SK-N-MC (cell line): ENCODE results near the gene SLC26A5.

Experiments
- DNase-seq: peaks from one replicate; pipeline ENCODE4 v3.0.0-alpha.2; 2011; ENCODE audit warnings: low read depth, low spot score
- H3K27ac ChIP-seq: fragments of 200-600 bp; sonication (generic); 2 replicates; pipeline ENCODE4 v1.5.1; 2016; ENCODE audit warnings: mixed run types
- H3K36me3 ChIP-seq: fragments of 200-600 bp; sonication (generic); 2 replicates; pipeline ENCODE4 v1.6.1; 2017; ENCODE audit warnings: antibody characterized with exemption, low read length, mixed read lengths; ENCODE audit not compliant: insufficient read depth
- H3K4me3 ChIP-seq: fragments of 200-600 bp; sonication (generic); 2 replicates; pipeline ENCODE4 v1.5.1; 2016
- H3K9ac ChIP-seq: fragments of 200-600 bp; sonication (generic); 2 replicates; pipeline ENCODE4 v1.8.0; 2017; ENCODE audit warnings: mixed run types, mixed read lengths; ENCODE audit not compliant: insufficient read length
- H3K9me3 ChIP-seq: fragments of 200-600 bp; sonication (generic); 2 replicates; pipeline ENCODE4 v1.6.1; 2017; ENCODE audit warnings: low read depth, mild to moderate bottlenecking, antibody characterized with exemption, low read length, moderate library complexity, mixed read lengths
- EZH2 ChIP-seq: fragments of 200-600 bp; sonication (generic); IDR thresholded peaks from one replicate; pipeline ENCODE4 v1.6.1; 2017; ENCODE audit warnings: antibody characterized with exemption
- FOXP2 ChIP-seq: optimal IDR thresholded peaks from 2 replicates; pipeline ENCODE3; 2011; ENCODE audit warnings: mild to moderate bottlenecking, moderate library complexity; ENCODE audit not compliant: insufficient read depth; ENCODE audit errors: extremely low read length, control extremely low read depth
- POLR2AphosphoS5 ChIP-seq: IDR thresholded peaks from 2 replicates; pipeline ENCODE4 v1.6.1; 2012; ENCODE audit warnings: mild to moderate bottlenecking, low read depth, low read length, borderline replicate concordance

Gene SLC26A5

DNA sequence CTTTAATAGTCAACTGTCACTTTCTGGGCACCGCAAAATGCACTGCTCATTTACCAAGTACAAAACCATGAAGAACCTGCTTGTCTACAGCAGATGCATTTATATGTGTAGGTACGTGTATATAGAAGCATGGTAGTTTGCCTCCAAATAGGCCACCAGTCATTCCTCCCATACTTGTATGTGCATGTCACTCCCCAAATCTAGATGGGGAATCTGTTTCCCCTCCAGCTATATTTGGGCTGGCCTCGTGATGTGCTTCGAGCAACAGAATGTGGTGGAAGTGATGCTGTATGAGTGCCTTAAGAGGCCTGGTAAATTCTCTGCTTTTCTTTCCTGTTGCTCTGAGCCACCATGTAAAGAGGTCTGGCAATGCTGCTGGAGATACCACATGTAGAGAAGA lies 51.4 kb downstream of the SLC26A5 start:
- no peaks in the 10 kb centered on the region for H3K36me3 ChIP-seq
- TF ChIP-seq FOXP2, result no peak
- no peak for TF ChIP-seq POLR2AphosphoS5
- TF ChIP-seq EZH2, result no peak
- no peak overlapping the region for H3K27ac ChIP-seq
- H3K4me3 ChIP-seq, result no peak overlapping the region
- no peak for DNase-seq
- no peaks in the 10 kb centered on the region for H3K9me3 ChIP-seq
- no peak overlapping the region for H3K9ac ChIP-seq

DNA sequence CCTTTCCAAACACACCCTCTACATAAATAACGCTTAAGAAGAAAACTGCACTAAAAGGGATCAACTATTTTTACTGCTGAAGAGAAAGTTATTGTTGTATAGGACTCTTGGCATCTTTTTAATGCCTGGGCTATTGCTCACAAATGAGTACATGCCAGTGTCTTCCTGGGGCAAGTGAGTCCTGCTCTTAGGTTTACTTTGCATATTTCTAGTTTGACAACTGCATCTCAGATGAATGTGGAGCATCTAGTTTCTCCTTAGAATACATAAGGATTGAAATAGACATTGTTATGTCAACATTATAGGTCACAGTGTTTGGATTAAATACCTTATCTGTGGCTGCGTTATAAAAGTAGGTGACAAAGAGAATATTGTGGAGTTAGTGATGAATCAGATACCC lies 54.0 kb downstream of the SLC26A5 start:
- Histone ChIP-seq H3K9me3 (no peaks in the 10 kb centered on the region), H3K9ac (no peak overlapping the region), H3K27ac (no peak overlapping the region), H3K4me3 (no peak overlapping the region), H3K36me3 (no peaks in the 10 kb centered on the region)
- TF ChIP-seq POLR2AphosphoS5, result no peak
- TF ChIP-seq EZH2, result no peak
- TF ChIP-seq FOXP2, result no peak
- DNase-seq, result no peak

DNA sequence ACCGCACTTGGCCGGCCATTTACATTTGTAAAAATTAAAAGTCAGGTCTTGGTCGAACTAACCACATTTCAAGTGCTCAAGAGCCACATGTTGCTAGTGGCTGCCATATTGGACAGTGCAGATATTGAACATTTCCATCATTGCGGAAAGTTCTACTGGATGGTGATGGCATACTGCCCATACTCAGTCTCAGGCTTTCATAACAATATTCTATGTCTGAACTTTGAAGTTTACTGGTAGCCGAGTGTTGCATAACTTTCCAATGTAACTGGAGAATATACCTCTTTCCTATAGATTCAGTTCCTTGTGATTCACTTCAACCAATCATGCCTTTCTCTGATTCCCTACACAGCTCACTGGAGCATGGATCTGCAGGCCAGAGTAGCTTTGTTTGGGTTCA lies 54.9 kb downstream of the SLC26A5 start:
- DNase-seq, result no peak
- no peak overlapping the region for H3K27ac ChIP-seq
- H3K9ac ChIP-seq, result no peak overlapping the region
- H3K4me3 ChIP-seq, result no peak overlapping the region
- no peaks in the 10 kb centered on the region for H3K36me3 ChIP-seq
- TF ChIP-seq EZH2 (no peak), FOXP2 (no peak), POLR2AphosphoS5 (no peak)
- H3K9me3 ChIP-seq, result no peaks in the 10 kb centered on the region

DNA sequence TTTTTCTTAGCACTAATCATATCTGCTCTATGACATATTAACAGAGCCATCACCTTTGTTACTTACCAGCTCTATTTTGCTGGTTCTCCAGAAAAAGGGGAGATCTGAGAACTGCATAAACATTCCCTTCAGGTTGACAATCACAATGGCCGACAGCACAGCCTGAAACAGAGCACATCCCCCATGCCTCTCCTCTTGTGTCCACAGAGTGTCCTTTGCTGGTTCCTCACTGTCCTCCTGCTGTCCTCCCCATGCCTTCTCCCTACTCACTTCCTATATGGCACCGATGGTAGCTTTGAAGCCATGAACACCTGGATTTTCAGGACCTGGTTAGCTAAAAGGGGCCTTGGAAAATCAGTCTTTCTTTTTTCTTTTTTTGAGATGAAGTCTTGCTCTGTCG lies 56.7 kb downstream of the SLC26A5 start:
- no peaks in the 10 kb centered on the region for H3K36me3 ChIP-seq
- H3K9me3 ChIP-seq, result no peaks in the 10 kb centered on the region
- no peak overlapping the region for H3K4me3 ChIP-seq
- no peak overlapping the region for H3K9ac ChIP-seq
- H3K27ac ChIP-seq, result no peak overlapping the region
- DNase-seq, result no peak
- TF ChIP-seq FOXP2 (no peak), POLR2AphosphoS5 (no peak), EZH2 (no peak)

DNA sequence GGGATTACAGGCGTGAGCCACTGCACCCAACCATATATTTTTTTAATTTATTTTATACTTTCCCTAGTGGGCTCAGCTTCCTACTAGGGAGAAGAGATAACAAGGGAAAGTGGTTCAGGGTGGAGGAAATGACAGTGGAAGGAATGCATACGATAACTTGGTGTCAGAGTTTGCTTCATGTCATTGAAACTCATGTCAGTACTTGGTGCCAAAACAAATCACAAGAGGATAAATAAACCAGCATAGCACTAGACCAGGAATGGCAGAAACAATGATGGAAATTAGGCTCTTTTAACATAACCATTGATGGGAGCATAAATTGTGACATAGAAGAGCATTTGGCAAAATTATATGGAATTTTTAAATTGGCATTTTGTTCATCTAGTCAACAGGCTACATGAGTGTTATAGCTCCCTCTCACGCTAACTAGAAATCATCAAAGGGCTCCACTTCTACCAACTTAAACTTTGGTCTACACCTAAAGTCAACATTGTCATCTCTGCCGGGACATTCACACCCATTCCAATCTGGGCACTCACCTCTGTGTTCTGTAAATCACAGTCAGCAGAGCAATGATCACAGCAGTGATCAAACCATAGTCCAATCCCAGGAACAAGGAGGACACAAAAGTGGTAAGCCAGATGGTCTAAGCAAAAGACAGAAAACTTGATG lies 57.4 kb downstream of the SLC26A5 start:
- H3K9me3 ChIP-seq, result no peaks in the 10 kb centered on the region
- no peak overlapping the region for H3K27ac ChIP-seq
- TF ChIP-seq FOXP2, result no peak
- no peak for TF ChIP-seq POLR2AphosphoS5
- no peak for TF ChIP-seq EZH2
- H3K36me3 ChIP-seq, result no peaks in the 10 kb centered on the region
- H3K9ac ChIP-seq, result no peak overlapping the region
- H3K4me3 ChIP-seq, result no peak overlapping the region
- DNase-seq, result no peak

DNA sequence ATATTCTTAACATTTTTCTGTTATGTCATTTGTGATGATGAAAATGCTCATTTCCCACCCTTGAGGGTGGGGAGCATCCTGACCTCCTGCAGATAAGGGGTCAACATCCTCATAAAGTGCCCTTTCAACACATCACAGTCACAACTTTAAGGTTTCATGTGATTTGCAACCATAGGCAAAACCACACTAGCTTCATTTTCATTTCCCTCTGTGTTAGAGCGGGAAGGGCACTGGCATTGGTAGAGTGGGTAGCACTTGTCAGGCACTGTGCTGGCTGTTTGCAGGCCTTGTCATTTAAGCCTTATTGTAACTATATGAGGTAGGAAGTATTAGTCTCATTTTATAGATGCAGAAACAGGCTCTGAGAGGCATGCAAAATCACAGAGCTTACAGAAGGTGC lies 58.8 kb downstream of the SLC26A5 start:
- DNase-seq, result no peak
- no peaks in the 10 kb centered on the region for H3K9me3 ChIP-seq

DNA sequence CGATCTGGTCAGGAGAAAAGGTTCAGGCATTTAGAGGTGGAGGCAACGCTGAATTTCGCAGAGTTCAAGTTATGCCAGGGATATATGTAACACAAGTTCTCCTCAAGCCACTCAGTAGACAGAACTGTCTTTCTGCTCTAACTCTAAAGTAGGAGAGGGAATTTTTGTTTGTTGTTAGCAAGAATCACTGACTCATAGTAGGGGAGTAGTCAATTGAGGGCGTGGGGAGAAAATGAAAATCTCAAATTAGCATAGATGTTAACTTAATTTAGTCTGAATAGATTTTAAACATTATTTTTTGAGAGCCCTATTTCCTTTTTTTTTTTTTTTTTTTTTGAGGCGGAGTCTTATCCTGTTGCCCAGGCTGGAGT lies 64.0 kb downstream of the SLC26A5 start:
- H3K4me3 ChIP-seq, result no peak overlapping the region
- TF ChIP-seq EZH2 (no peak), FOXP2 (no peak), POLR2AphosphoS5 (no peak)
- no peak overlapping the region for H3K27ac ChIP-seq
- H3K36me3 ChIP-seq, result no peaks in the 10 kb centered on the region
- H3K9me3 ChIP-seq, result no peaks in the 10 kb centered on the region
- H3K9ac ChIP-seq, result no peak overlapping the region
- no peak for DNase-seq

More for the DNA sequence above, 58.8 kb downstream of the SLC26A5 start:
- Histone ChIP-seq H3K4me3 (no peak overlapping the region), H3K27ac (no peak overlapping the region), H3K9ac (no peak overlapping the region), H3K36me3 (no peaks in the 10 kb centered on the region)
- no peak for TF ChIP-seq FOXP2
- no peak for TF ChIP-seq POLR2AphosphoS5
- no peak for TF ChIP-seq EZH2

DNA sequence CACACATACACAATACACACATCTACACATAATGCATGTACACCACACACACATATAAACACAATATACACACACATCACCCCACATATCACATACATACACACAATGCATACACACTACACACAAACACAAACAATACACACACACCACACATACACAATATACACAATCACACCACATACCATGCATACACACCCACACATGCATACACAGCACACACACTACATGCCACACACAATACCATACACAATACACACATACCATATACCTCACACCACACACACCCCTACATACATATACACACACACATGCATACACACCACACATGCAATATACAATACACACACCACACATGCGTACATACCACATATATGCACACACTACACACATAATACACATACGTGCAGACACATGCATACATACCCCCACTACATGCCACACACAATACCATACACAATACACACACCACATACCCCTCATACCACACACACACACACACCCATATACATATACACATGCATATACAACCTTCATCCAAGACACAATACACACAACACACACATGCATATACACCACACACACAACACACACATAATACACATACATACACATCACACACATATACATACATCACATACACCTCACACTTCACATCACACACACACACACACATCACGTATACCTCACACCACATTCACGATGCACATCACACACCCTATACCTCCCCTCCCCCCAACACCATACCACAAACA lies 64.6 kb downstream of the SLC26A5 start:
- Histone ChIP-seq H3K27ac (no peak overlapping the region), H3K9me3 (no peaks in the 10 kb centered on the region), H3K9ac (no peak overlapping the region), H3K36me3 (no peaks in the 10 kb centered on the region), H3K4me3 (no peak overlapping the region)
- no peak for DNase-seq
- TF ChIP-seq FOXP2 (no peak), EZH2 (no peak), POLR2AphosphoS5 (no peak)

DNA sequence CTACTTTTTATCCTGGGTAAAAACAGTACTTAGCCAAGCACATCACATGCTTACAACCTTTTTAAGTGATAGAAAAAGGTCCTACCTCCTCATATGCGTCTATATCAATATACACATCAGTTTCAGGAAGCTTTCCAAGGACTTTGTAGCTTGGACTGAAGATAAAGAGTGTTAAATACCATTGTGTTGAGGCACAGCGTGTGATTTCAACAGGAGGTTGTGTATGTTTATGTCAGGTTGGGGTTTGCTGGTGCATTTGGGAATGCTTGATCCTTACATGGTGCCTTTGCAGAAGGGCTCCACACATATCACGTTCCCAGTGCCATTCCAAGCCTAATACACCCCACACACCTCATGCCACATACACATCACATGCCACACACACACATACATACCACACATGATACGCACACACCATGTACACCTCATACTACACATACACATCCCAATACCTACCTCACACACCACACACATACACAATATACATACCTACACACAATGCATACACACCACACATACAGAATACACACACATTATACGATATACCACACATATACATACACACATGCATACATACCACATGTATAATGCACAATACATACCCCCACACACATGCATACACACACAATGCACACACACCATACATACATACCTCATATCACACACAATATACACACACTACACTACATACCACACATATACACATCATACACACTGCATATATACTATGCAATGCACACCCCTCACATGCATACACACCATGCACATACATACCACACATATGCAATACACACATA lies 65.4 kb downstream of the SLC26A5 start:
- Histone ChIP-seq H3K27ac (no peak overlapping the region), H3K36me3 (no peaks in the 10 kb centered on the region), H3K9ac (no peak overlapping the region), H3K4me3 (no peak overlapping the region), H3K9me3 (no peaks in the 10 kb centered on the region)
- no peak for DNase-seq
- TF ChIP-seq EZH2 (no peak), POLR2AphosphoS5 (no peak), FOXP2 (no peak)
